HepG2 (cell line): Measurements from ENCODE around the gene PKLR. TPM values are rescaled to one million over a fixed set of nuclear protein-coding genes. Genes with fewer than 3 reads are reported as not detected.
A peak's percentile ranks its signal among the peaks of the same experiment; 100 is the strongest.

Experiments used
- ATAC-seq: fragments of 200-7000 bp; cut with Tn5 transposase; 3 replicates; pipeline ENCODE4 v1.9.1; 2020; ENCODE audit warnings: mild to moderate bottlenecking, moderate library complexity
- BruUV-seq: library from RNA; stranded (reverse); fragments of 400-500 nt; replicated peaks from 2 replicates; lab custom pipeline; 2021; lab: Mats Ljungman, UMichigan
- CTCF ChIA-PET: fragments of 300-600 bp; formaldehyde crosslinking; extraction: SDS; loops from one replicate; lab custom pipeline; 2021; ENCODE audit warnings: low total read pairs, inconsistent platforms, low intra/inter-chr PET ratio; lab: Yijun Ruan, JAX
- POLR2A ChIA-PET: fragments of 350-600 bp; sonication (Branson Sonifier 250); formaldehyde crosslinking; loops from one replicate; lab custom pipeline; 2020; ENCODE audit warnings: antibody characterized with exemption, inconsistent platforms; lab: Yijun Ruan, JAX
- DNase-seq: peaks from one replicate; pipeline ENCODE4 v3.0.0-alpha.2; 2015; ENCODE audit warnings: low spot score
- FAIRE-seq: peaks from 3 replicates; lab custom pipeline; 2011; peaks lifted over from hg19 to GRCh38; lab: Jason Lieb, UNC
- H2AFZ ChIP-seq: one replicate; pipeline ENCODE4 v1.6.1; 2011; ENCODE audit warnings: low read length, inconsistent platforms
- H3K27ac ChIP-seq: fragments of 300-600 bp; 3 replicates; pipeline ENCODE4 v1.8.0; 2011; ENCODE audit warnings: mixed run types, mild to moderate bottlenecking, mixed read lengths, low read length, inconsistent platforms; ENCODE audit not compliant: insufficient read depth; ENCODE audit errors: extremely low read length
- H3K27me3 ChIP-seq, 2 experiments: fragments of 200-600 bp in 1 of 2; 2 replicates in 1 of 2; 3 replicates in 1 of 2; pipeline versions ENCODE4 v1.6.0 to v1.8.0; 2011; ENCODE audit warnings: low read length in 2 of 2, mild to moderate bottlenecking in 2 of 2, moderate library complexity in 2 of 2, inconsistent platforms in 1 of 2; ENCODE audit not compliant: insufficient read depth in 2 of 2, control insufficient read depth in 1 of 2
- H3K36me3 ChIP-seq, 2 experiments: fragments of 200-600 bp in 1 of 2; replicated peaks in 1 of 2; 2 replicates in 1 of 2; 3 replicates in 1 of 2; pipeline versions ENCODE4 v1.5.1 to v1.8.0; 2011; ENCODE audit warnings: low read length in 2 of 2, inconsistent platforms in 1 of 2; ENCODE audit not compliant: insufficient read depth in 2 of 2, control insufficient read depth in 1 of 2
- H3K4me1 ChIP-seq: 2 replicates; pipeline ENCODE4 v1.5.1; 2012; ENCODE audit warnings: low read length, inconsistent platforms; ENCODE audit not compliant: insufficient read depth
- H3K4me2 ChIP-seq: 2 replicates; pipeline ENCODE4 v1.6.0; 2011; ENCODE audit warnings: low read depth, low read length, inconsistent platforms
- H3K4me3 ChIP-seq, 3 experiments: fragments of 200-600 bp in 1 of 3; sonication (generic), shearing (Covaris generic) in 1 of 3; replicated peaks in 1 of 3; 2 replicates each; pipeline ENCODE4 v1.5.1; 2011 to 2016; ENCODE audit warnings: low read length in 3 of 3, inconsistent platforms in 2 of 3, low read depth in 2 of 3, mild to moderate bottlenecking in 2 of 3, control low read depth in 1 of 3, mixed read lengths in 1 of 3; ENCODE audit not compliant: insufficient read depth in 1 of 3
- H3K79me2 ChIP-seq: one replicate; pipeline ENCODE4 v1.6.1; 2011; ENCODE audit warnings: low read length, inconsistent platforms; ENCODE audit not compliant: insufficient read depth
- H3K9ac ChIP-seq: 2 replicates; pipeline ENCODE4 v1.6.0; 2011; ENCODE audit warnings: mild to moderate bottlenecking, low read depth, low read length, inconsistent platforms; ENCODE audit not compliant: insufficient read depth
- H3K9me3 ChIP-seq: 2 replicates; pipeline ENCODE4 v1.5.1; 2012; ENCODE audit warnings: mild to moderate bottlenecking, low read length
- H4K20me1 ChIP-seq: 2 replicates; pipeline ENCODE4 v1.6.0; 2011; ENCODE audit warnings: inconsistent platforms, mild to moderate bottlenecking, low read length, moderate library complexity; ENCODE audit not compliant: insufficient read depth
- ADNP ChIP-seq: sonication (generic); formaldehyde crosslinking; IDR thresholded peaks from 2 replicates; pipeline ENCODE4 v1.4.0; 2020; ENCODE audit warnings: missing genetic modification reagents
- CBFB ChIP-seq: sonication (generic); formaldehyde crosslinking; IDR thresholded peaks from 2 replicates; pipeline ENCODE4 v1.4.0; 2020; ENCODE audit warnings: missing genetic modification reagents
- DPF2 ChIP-seq: sonication (generic); formaldehyde crosslinking; IDR thresholded peaks from 2 replicates; pipeline ENCODE4 v1.4.0; 2020; ENCODE audit warnings: mild to moderate bottlenecking, low read depth, missing genetic modification reagents, borderline replicate concordance
- EP300 ChIP-seq, 3 experiments: sonication (generic) in 1 of 3; formaldehyde crosslinking in 1 of 3; IDR thresholded peaks; 2 replicates each; pipeline versions ENCODE4 v1.5.1 to v1.6.1; 2011 to 2020; ENCODE audit warnings: low read depth in 2 of 3, low read length in 2 of 3, borderline replicate concordance in 1 of 3, improper control_type of control experiment in 1 of 3, mild to moderate bottlenecking in 1 of 3, missing genetic modification reagents in 1 of 3, moderate library complexity in 1 of 3
- ETS1 ChIP-seq: sonication (generic); formaldehyde crosslinking; IDR thresholded peaks from 2 replicates; pipeline ENCODE4 v1.4.0; 2020; ENCODE audit warnings: missing genetic modification reagents
- HNRNPL ChIP-seq: fragments of 200-400 bp; formaldehyde crosslinking; IDR thresholded peaks from 2 replicates; pipeline ENCODE4 v1.6.1; 2017; ENCODE audit warnings: mild to moderate bottlenecking, low read depth, low read length
- HOXD1 ChIP-seq: sonication (generic); formaldehyde crosslinking; IDR thresholded peaks from 2 replicates; pipeline ENCODE4 v1.5.0; 2020; ENCODE audit warnings: missing genetic modification reagents
- SNAI1 ChIP-seq: sonication (generic); formaldehyde crosslinking; IDR thresholded peaks from 2 replicates; pipeline ENCODE4 v1.5.0; 2020; ENCODE audit warnings: mild to moderate bottlenecking, missing genetic modification reagents, borderline replicate concordance
- SP4 ChIP-seq: sonication (generic); formaldehyde crosslinking; IDR thresholded peaks from 2 replicates; pipeline ENCODE4 v1.8.1; 2023; ENCODE audit warnings: mild to moderate bottlenecking, missing genetic modification reagents
- ZNF180 ChIP-seq: sonication (generic); formaldehyde crosslinking; IDR thresholded peaks from 2 replicates; pipeline ENCODE4 v1.4.0; 2020; ENCODE audit warnings: low read depth, missing genetic modification reagents, borderline replicate concordance
- ZNF354B ChIP-seq: sonication (generic); formaldehyde crosslinking; IDR thresholded peaks from 2 replicates; pipeline ENCODE4 v1.8.0; 2022; ENCODE audit warnings: mild to moderate bottlenecking, missing genetic modification reagents
- ZNF367 ChIP-seq: sonication (generic); formaldehyde crosslinking; IDR thresholded peaks from 2 replicates; pipeline ENCODE4 v1.4.0; 2020; ENCODE audit warnings: missing genetic modification reagents, borderline replicate concordance
- ZNF543 ChIP-seq: sonication (generic); formaldehyde crosslinking; IDR thresholded peaks from 2 replicates; pipeline ENCODE4 v1.4.0; 2020; ENCODE audit warnings: mild to moderate bottlenecking, missing genetic modification reagents
- ZNF709 ChIP-seq: sonication (generic); formaldehyde crosslinking; IDR thresholded peaks from 2 replicates; pipeline ENCODE4 v1.5.0; 2020; ENCODE audit warnings: mild to moderate bottlenecking, missing genetic modification reagents
- ZNF788 ChIP-seq: sonication (generic); formaldehyde crosslinking; IDR thresholded peaks from 2 replicates; pipeline ENCODE4 v1.5.0; 2020; ENCODE audit warnings: mild to moderate bottlenecking, missing genetic modification reagents, borderline replicate concordance
- WGBS: methylation state at CpG from one replicate; pipeline ENCODE4 v1.1.6; 2017; ENCODE audit warnings: low lambda C conversion rate; 5-methylcytosine and 5-hydroxymethylcytosine counted together
- in situ Hi-C: cut with HindIII; loops from 2 replicates; pipeline ENCODE4 v1.10.0; 2017; ENCODE audit warnings: low pct_unique_long_range_greater_than_20kb; ENCODE audit not compliant: extremely low pct_ligation_motif_present
- intact Hi-C: fragments of 100-400 bp; cut with micrococcal nuclease; formaldehyde crosslinking; loops from one replicate; pipeline ENCODE4 v1.10.0; 2022; ENCODE audit not compliant: unreplicated experiment
- polyA plus RNA-seq, 8 experiments: library from polyadenylated mRNA; depleted of rRNA in 3 of 8; stranded (reverse) in 7 of 8; unstranded in 1 of 8; fragments of >200 nt; fragmentation: Illumina TruSeq in 4 of 8; extraction: Trizol in 4 of 8; gene quantifications; 2 replicates each; pipeline versions ENCODE4 v1.2.1 to v1.2.3, GENCODE V29; 2011 to 2016; ENCODE audit warnings: low read depth in 4 of 8, missing spikeins in 1 of 8, mixed read lengths in 1 of 8; ENCODE audit not compliant: insufficient read depth in 1 of 8
- total RNA-seq, 5 experiments: library from RNA; depleted of rRNA; stranded (reverse); fragments of >200 nt; fragmentation: Illumina TruSeq; extraction: Trizol; gene quantifications; 2 replicates each; pipeline ENCODE4 v1.2.3, GENCODE V29; 2016; ENCODE audit warnings: low read depth in 1 of 5
- TF ChIP-seq, protein P1 (sequence below): sonication (generic); formaldehyde crosslinking; IDR thresholded peaks from 2 replicates; pipeline ENCODE4 v1.5.0; 2020; ENCODE audit warnings: missing genetic modification reagents
- TF ChIP-seq, protein P2 (sequence below): IDR thresholded peaks from 2 replicates; pipeline ENCODE4 v1.4.0; 2020; ENCODE audit warnings: mild to moderate bottlenecking, missing genetic modification reagents

The PKLR gene
- total and polyA plus RNA-seq, 2 of the 13 experiments (the other 11 are each of a cell fraction or from before 2014, with no cell fraction given) = 10.3 to 29.3 TPM

GRCh38 chr1:155250633-155251449, 50.4 kb downstream of the PKLR start:
- peak; percentile 87 for ATAC-seq
- H3K4me3 ChIP-seq = peak overlapping the region in 1 of 3 experiments; percentile 41; a peak in 2 of 6 replicates
- peaks cover 8% of the 10 kb centered on the region for H3K79me2 ChIP-seq
- ChIA-PET POLR2A (interaction anchor here (0.6 to 3.0 kb wide), 15 partner anchors 9 to 312 kb away, joined by 3 to 24 read pairs (median 6); partner anchors contain the start of genes ASH1L, CLK2, FDPS and SCAMP3), CTCF (interaction anchor here (0.8 to 4.0 kb wide), 8 partner anchors 9 to 341 kb away, joined by 3 to 71 read pairs (median 6); partner anchors contain the start of genes CLK2 and FDPS)
- H2AFZ ChIP-seq = no peak overlapping the region
- WGBS = 1% methylated on average over 7 of the region's 23 CpGs
- intact Hi-C loops = loop anchor here (1.0 to 2.0 kb wide), 4 partner anchors 44 to 340 kb away; partner anchors contain the start of gene THBS3
- peak; percentile 93 for FAIRE-seq
- peak overlapping the region; percentile 68 for H3K4me2 ChIP-seq
- H3K9ac ChIP-seq = peak overlapping the region; percentile 26; the same call in 1 of the 2 replicates
- H3K4me1 ChIP-seq = peaks cover 44% of the 10 kb centered on the region
- DNase-seq = peak; percentile 90
- H3K36me3 ChIP-seq = peaks cover 1 to 9% of the 10 kb centered on the region in 2 experiments; a peak in 2 of 5 replicates
- H3K27me3 ChIP-seq = no peaks in the 10 kb centered on the region
- peak overlapping the region; percentile 71 for H3K27ac ChIP-seq
- no TSS peak for BruUV-seq
- no peaks in the 10 kb centered on the region for H4K20me1 ChIP-seq
- in situ Hi-C loops = loop anchor here (10.0 kb wide), 1 partner anchor 54 kb away; the partner anchor contains the start of genes FDPS and PKLR
- H3K9me3 ChIP-seq = no peaks in the 10 kb centered on the region
- TF ChIP-seq, protein P1, sequence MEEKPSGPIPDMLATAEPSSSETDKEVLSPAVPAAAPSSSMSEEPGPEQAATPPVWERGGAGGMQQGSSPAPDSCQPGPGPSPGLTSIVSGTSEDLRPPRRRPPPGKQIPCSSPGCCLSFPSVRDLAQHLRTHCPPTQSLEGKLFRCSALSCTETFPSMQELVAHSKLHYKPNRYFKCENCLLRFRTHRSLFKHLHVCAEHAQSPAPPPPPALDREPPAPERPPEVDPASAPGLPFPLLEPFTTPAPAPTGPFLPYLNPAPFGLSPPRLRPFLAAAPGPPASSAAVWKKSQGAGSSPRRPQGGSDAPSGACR (CRISPR knock-in tag) = 0 out of 2 replicates have a peak, but pooled peaks have one; percentile 66
- TF ChIP-seq ZNF709 (CRISPR knock-in tag) (no peak; the same call in 1 of the 2 replicates), CBFB (CRISPR knock-in tag) (no peak), SNAI1 (no peak), EP300 (IDR thresholded peaks at IDR 0.05; ENCODE audit: low read depth in 2 of 2, low read length in 2 of 2) (no peak), EP300 (CRISPR knock-in tag; IDR thresholded peaks at IDR 0.05; ENCODE audit: borderline replicate concordance) (no peak), ZNF367 (CRISPR knock-in tag) (no peak), SP4 (CRISPR knock-in tag) (peak; percentile 68), ADNP (CRISPR knock-in tag) (no peak), ZNF788 (CRISPR knock-in tag) (peak; percentile 22; the same call in 1 of the 2 replicates), HNRNPL (0 out of 2 replicates have a peak, but pooled peaks have one; percentile 64), ZNF354B (CRISPR knock-in tag) (no peak), ETS1 (CRISPR knock-in tag) (no peak), ZNF180 (CRISPR knock-in tag) (no peak), DPF2 (CRISPR knock-in tag) (no peak), ZNF543 (CRISPR knock-in tag) (no peak), HOXD1 (no peak)
- TF ChIP-seq, protein P2, sequence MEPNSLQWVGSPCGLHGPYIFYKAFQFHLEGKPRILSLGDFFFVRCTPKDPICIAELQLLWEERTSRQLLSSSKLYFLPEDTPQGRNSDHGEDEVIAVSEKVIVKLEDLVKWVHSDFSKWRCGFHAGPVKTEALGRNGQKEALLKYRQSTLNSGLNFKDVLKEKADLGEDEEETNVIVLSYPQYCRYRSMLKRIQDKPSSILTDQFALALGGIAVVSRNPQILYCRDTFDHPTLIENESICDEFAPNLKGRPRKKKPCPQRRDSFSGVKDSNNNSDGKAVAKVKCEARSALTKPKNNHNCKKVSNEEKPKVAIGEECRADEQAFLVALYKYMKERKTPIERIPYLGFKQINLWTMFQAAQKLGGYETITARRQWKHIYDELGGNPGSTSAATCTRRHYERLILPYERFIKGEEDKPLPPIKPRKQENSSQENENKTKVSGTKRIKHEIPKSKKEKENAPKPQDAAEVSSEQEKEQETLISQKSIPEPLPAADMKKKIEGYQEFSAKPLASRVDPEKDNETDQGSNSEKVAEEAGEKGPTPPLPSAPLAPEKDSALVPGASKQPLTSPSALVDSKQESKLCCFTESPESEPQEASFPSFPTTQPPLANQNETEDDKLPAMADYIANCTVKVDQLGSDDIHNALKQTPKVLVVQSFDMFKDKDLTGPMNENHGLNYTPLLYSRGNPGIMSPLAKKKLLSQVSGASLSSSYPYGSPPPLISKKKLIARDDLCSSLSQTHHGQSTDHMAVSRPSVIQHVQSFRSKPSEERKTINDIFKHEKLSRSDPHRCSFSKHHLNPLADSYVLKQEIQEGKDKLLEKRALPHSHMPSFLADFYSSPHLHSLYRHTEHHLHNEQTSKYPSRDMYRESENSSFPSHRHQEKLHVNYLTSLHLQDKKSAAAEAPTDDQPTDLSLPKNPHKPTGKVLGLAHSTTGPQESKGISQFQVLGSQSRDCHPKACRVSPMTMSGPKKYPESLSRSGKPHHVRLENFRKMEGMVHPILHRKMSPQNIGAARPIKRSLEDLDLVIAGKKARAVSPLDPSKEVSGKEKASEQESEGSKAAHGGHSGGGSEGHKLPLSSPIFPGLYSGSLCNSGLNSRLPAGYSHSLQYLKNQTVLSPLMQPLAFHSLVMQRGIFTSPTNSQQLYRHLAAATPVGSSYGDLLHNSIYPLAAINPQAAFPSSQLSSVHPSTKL (CRISPR knock-in tag) = peak; percentile 7; the same call in 1 of the 2 replicates
